ENCODE measurements around the gene KCNS3.
A peak's percentile ranks its signal among the peaks of the same experiment; 100 is the strongest.

KCNS3 gene

GRCh38 chr2:17850151-17850550 is 28.3 kb upstream of the KCNS3 start:
- no peak overlapping the region for H3K4me3 ChIP-seq (ENCODE audit: low read depth, low read length)
- no peaks in the 10 kb centered on the region for H3K79me2 ChIP-seq

DNA sequence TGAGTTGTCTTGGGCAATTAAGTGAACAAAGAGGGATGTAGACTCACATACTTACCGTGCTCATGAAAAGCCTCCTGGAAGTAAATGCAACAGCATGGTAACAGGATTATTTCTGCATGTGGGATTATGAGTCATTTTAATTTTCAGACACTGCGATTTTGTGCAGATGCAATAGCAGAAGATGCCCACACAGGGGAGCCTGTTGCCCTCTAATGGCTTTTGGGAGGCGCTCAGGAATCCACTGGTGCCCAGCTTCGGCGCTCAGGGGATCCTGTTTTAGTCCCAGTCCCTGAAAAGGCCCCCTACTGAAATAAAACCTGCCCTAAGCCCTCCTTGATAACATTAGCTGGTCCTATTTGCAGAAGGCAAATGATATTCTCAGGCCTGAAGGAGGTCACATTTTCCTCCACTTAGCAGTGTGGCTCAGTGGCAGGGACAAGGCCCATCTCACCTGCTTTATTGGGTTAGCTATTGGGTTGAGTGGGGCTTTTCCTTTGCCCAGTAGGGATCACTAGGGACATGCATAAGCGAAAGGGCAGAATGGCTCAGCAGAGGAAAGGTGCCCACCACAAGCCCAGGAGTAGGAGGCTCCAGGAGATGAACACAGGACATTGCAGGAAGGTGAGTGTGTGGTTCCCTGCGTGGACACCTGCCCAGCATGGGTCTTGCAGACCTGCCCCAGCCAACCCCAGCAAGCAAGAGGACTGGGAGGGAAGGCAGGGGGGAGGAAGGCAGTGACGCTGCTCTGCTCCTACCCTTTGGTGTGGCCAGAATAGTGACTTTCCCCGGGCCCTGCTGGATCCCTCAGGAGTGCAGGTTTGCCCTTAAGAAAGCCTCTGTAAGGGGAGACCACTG is 26.5 kb upstream of the KCNS3 start:
- H3K4me2 ChIP-seq (ENCODE audit: low read length): no peak overlapping the region
- no peaks in the 10 kb centered on the region for H3K36me3 ChIP-seq (ENCODE audit: control insufficient read depth, insufficient read depth, low read length)
- H3K79me2 ChIP-seq: no peaks in the 10 kb centered on the region
- peak; percentile 87 for TF ChIP-seq CTCF (IDR thresholded peaks at IDR 0.05)
- H3K4me3 ChIP-seq (ENCODE audit: low read depth, low read length): no peak overlapping the region
- no peaks in the 10 kb centered on the region for H3K4me1 ChIP-seq
- H3K27me3 ChIP-seq (ENCODE audit: control insufficient read depth, insufficient read depth, low read length): no peaks in the 10 kb centered on the region
- no peak overlapping the region for H3K27ac ChIP-seq
- H3K9me3 ChIP-seq (ENCODE audit: control insufficient read depth, low read length): no peaks in the 10 kb centered on the region
- no peak overlapping the region for H3K9ac ChIP-seq
- H2AFZ ChIP-seq: no peak overlapping the region

More at GRCh38 chr2:17850151-17850550, 28.3 kb upstream of the KCNS3 start:
- Histone ChIP-seq H3K4me2 (ENCODE audit: low read length) (no peak overlapping the region), H3K36me3 (ENCODE audit: control insufficient read depth, insufficient read depth, low read length) (no peaks in the 10 kb centered on the region), H3K27me3 (ENCODE audit: control insufficient read depth, insufficient read depth, low read length) (no peaks in the 10 kb centered on the region), H3K27ac (no peak overlapping the region), H3K9me3 (ENCODE audit: control insufficient read depth, low read length) (no peaks in the 10 kb centered on the region), H3K9ac (no peak overlapping the region), H2AFZ (no peak overlapping the region), H3K4me1 (no peaks in the 10 kb centered on the region)
- TF ChIP-seq CTCF (IDR thresholded peaks at IDR 0.05): no peak

- Histone ChIP-seq H3K9me3 (ENCODE audit: control insufficient read depth, low read length) (no peaks in the 10 kb centered on the region), H3K9ac (no peak overlapping the region), H2AFZ (no peak overlapping the region), H3K4me3 (ENCODE audit: low read depth, low read length) (no peak overlapping the region), H3K79me2 (no peaks in the 10 kb centered on the region), H3K27ac (no peak overlapping the region), H3K4me1 (no peaks in the 10 kb centered on the region), H3K4me2 (ENCODE audit: low read length) (no peak overlapping the region), H3K27me3 (ENCODE audit: control insufficient read depth, insufficient read depth, low read length) (no peaks in the 10 kb centered on the region), H3K36me3 (ENCODE audit: control insufficient read depth, insufficient read depth, low read length) (no peaks in the 10 kb centered on the region)
- TF ChIP-seq CTCF (IDR thresholded peaks at IDR 0.05): no peak
These were observed 24.7 kb upstream of the KCNS3 start for GRCh38 chr2:17853799-17854198.

- Histone ChIP-seq H3K27me3 (ENCODE audit: control insufficient read depth, insufficient read depth, low read length) (no peaks in the 10 kb centered on the region), H3K9ac (no peak overlapping the region), H3K9me3 (ENCODE audit: control insufficient read depth, low read length) (no peaks in the 10 kb centered on the region), H3K27ac (no peak overlapping the region), H3K4me3 (ENCODE audit: low read depth, low read length) (no peak overlapping the region), H3K4me2 (ENCODE audit: low read length) (no peak overlapping the region), H3K4me1 (no peaks in the 10 kb centered on the region), H2AFZ (no peak overlapping the region), H3K79me2 (no peaks in the 10 kb centered on the region), H3K36me3 (ENCODE audit: control insufficient read depth, insufficient read depth, low read length) (no peaks in the 10 kb centered on the region)
- no peak for TF ChIP-seq CTCF (IDR thresholded peaks at IDR 0.05)
These were observed 21.4 kb upstream of the KCNS3 start for GRCh38 chr2:17857021-17857420.

- Histone ChIP-seq H3K36me3 (ENCODE audit: control insufficient read depth, insufficient read depth, low read length) (no peaks in the 10 kb centered on the region), H3K4me3 (ENCODE audit: low read depth, low read length) (no peak overlapping the region)
- no peak for TF ChIP-seq CTCF (IDR thresholded peaks at IDR 0.05)
These were observed 20.4 kb upstream of the KCNS3 start for GRCh38 chr2:17858064-17858463.

More at GRCh38 chr2:17858064-17858463, 20.4 kb upstream of the KCNS3 start:
- Histone ChIP-seq H3K27ac (no peak overlapping the region), H3K9ac (no peak overlapping the region), H3K4me1 (no peaks in the 10 kb centered on the region), H3K9me3 (ENCODE audit: control insufficient read depth, low read length) (no peaks in the 10 kb centered on the region), H2AFZ (no peak overlapping the region), H3K4me2 (ENCODE audit: low read length) (no peak overlapping the region), H3K27me3 (ENCODE audit: control insufficient read depth, insufficient read depth, low read length) (no peaks in the 10 kb centered on the region), H3K79me2 (no peaks in the 10 kb centered on the region)
